Body of pancreas (tissue), 4 donors: ENCODE data around the gene ZKSCAN5.

ENCODE experiments used
- CTCF ChIP-seq, 7 experiments: fragments of 450-650 bp in 4 of 7; fragments of 200-600 bp in 3 of 7; sonication (generic) in 3 of 7; IDR thresholded peaks; one replicate each; pipeline ENCODE4 v1.5.1; 2016 to 2019; ENCODE audit warnings: antibody characterized with exemption in 7 of 7
- POLR2A ChIP-seq, 3 donors: fragments of 450-650 bp; IDR thresholded peaks; one replicate each; pipeline ENCODE4 v1.6.1; 2016; ENCODE audit warnings: antibody characterized with exemption in 3 of 3, mild to moderate bottlenecking in 2 of 3

DNA sequence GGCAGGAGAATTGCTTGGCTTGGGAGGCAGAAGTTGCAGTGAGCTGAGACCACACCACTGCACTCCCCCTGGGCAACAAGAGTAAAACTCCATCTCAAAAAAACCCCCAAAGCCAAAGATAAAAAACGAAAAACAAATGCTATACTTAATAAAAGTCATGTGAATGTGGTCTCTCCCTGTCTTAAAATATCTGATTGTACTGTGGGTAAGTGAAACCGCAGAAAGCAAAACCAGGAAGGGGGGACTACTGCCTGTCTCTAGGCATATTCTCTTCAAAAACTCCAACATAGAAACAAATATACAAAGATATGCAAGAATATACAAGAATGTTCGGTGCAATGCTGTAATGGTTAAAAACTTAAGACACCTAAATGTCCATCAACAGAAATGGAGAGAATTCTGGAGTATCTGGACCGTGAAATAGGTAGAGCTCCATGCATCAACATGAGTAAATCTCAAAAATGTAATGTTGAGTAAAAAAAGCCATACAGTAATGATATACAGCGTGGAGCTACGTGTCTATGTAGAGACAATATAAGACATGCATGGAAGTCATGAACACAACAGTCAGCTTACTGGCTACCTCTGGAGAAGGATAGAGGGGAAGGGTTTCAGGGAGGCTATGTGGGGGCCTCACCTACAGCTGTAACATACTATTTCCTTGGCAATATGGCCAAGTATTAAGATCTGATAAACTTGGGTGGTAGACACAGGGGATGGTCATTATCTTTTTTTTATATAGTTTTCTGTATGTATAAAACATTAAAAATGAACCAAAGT is 6.5 kb upstream of the ZKSCAN5 start:
- TF ChIP-seq CTCF (IDR thresholded peaks at IDR 0.05) (no peak), POLR2A (IDR thresholded peaks at IDR 0.05) (no peak)
